Panc1 (cell line): Measurements from ENCODE around the gene CRELD2. TPM values are rescaled to one million over a fixed set of nuclear protein-coding genes. Genes with fewer than 3 reads are reported as not detected.

ENCODE experiments used
- ATAC-seq: fragments of 200-7000 bp; cut with Tn5 transposase; 2 replicates; pipeline ENCODE4 v1.9.1; 2020; ENCODE audit warnings: mild to moderate bottlenecking, moderate library complexity
- BruUV-seq: library from RNA; stranded (reverse); fragments of 400-500 nt; replicated peaks from 2 replicates; lab custom pipeline; 2021; lab: Mats Ljungman, UMichigan
- CTCF ChIA-PET: fragments of 300-600 bp; sonication (Branson Sonifier 250); formaldehyde crosslinking; loops from one replicate; lab custom pipeline; 2022; ENCODE audit warnings: antibody characterized with exemption; lab: Charles Lee
- POLR2A ChIA-PET: fragments of 300-600 bp; sonication (Branson Sonifier 250); formaldehyde crosslinking; loops from one replicate; lab custom pipeline; 2022; ENCODE audit warnings: antibody characterized with exemption; lab: Charles Lee
- DNase-seq: peaks from one replicate; pipeline ENCODE4 v3.0.0-alpha.2; 2010; ENCODE audit warnings: low read depth, low spot score
- H3K27ac ChIP-seq: 2 replicates; pipeline ENCODE4 v1.5.1; 2011; ENCODE audit warnings: mild to moderate bottlenecking, low read length, inconsistent platforms
- H3K27me3 ChIP-seq: fragments of 200-500 bp; sonication (Bioruptor generic); 2 replicates; pipeline ENCODE4 v1.6.0; 2014; ENCODE audit warnings: low read length, inconsistent platforms; ENCODE audit not compliant: control insufficient read depth, insufficient read depth
- H3K36me3 ChIP-seq: fragments of 200-500 bp; sonication (Bioruptor generic); 2 replicates; pipeline ENCODE4 v1.5.1; 2014; ENCODE audit warnings: inconsistent platforms, mild to moderate bottlenecking, low read length, moderate library complexity; ENCODE audit not compliant: control insufficient read depth, insufficient read depth
- H3K4me1 ChIP-seq: 2 replicates; pipeline ENCODE4 v1.5.1; 2011; ENCODE audit warnings: inconsistent platforms, mild to moderate bottlenecking, low read length, moderate library complexity; ENCODE audit not compliant: control insufficient read depth, insufficient read depth
- H3K4me3 ChIP-seq, 2 experiments: 2 replicates each; pipeline ENCODE4 v1.5.1; 2011 to 2012; ENCODE audit warnings: low read depth in 2 of 2, low read length in 2 of 2, mild to moderate bottlenecking in 2 of 2, inconsistent platforms in 1 of 2, moderate library complexity in 1 of 2
- H3K9me3 ChIP-seq: fragments of 200-500 bp; sonication (Bioruptor generic); 2 replicates; pipeline ENCODE4 v1.5.1; 2014; ENCODE audit warnings: low read depth, mild to moderate bottlenecking, inconsistent platforms, low read length, moderate library complexity; ENCODE audit not compliant: control insufficient read depth, insufficient read depth
- CTCF ChIP-seq: fragments of 450-650 bp; IDR thresholded peaks from 2 replicates; pipeline ENCODE4 v1.5.1; 2017; ENCODE audit warnings: mild to moderate bottlenecking
- POLR2AphosphoS5 ChIP-seq: IDR thresholded peaks from 2 replicates; pipeline ENCODE4 v1.6.1; 2012; ENCODE audit warnings: mild to moderate bottlenecking, low read depth, low read length, moderate library complexity
- REST ChIP-seq, 2 experiments: IDR thresholded peaks; 2 replicates each; pipeline ENCODE4 v1.6.1; 2011 to 2012; ENCODE audit warnings: low read depth in 2 of 2, control low read depth in 1 of 2, low read length in 1 of 2, mild to moderate bottlenecking in 1 of 2, moderate library complexity in 1 of 2; ENCODE audit not compliant: insufficient read depth in 1 of 2
- SIN3A ChIP-seq: IDR thresholded peaks from 2 replicates; pipeline ENCODE4 v1.6.1; 2012; ENCODE audit warnings: low read depth, mild to moderate bottlenecking, low read length, moderate library complexity, borderline replicate concordance; ENCODE audit not compliant: insufficient read depth
- TCF7L2 ChIP-seq: IDR thresholded peaks from 2 replicates; pipeline ENCODE4 v1.6.1; 2011; ENCODE audit warnings: mild to moderate bottlenecking, low read depth, low read length, inconsistent platforms
- in situ Hi-C: cut with HindIII; loops from 2 replicates; pipeline ENCODE4 v1.10.0; 2016; ENCODE audit warnings: low sequenced_read_pairs, low pct_unique_long_range_greater_than_20kb
- intact Hi-C: fragments of 100-400 bp; cut with micrococcal nuclease; formaldehyde crosslinking; loops from one replicate; pipeline ENCODE4 v1.10.0; 2022; ENCODE audit not compliant: unreplicated experiment
- total RNA-seq: library from RNA; stranded (reverse); gene quantifications from one replicate; pipeline ENCODE4 v1.2.1, GENCODE V29; 2021; ENCODE audit not compliant: unreplicated experiment

The CRELD2 gene
- total RNA-seq, 1 experiment from 2014 or later: 59.7 TPM

GRCh38 chr22:49956418-49956770 is 38.0 kb downstream of the CRELD2 start:
- CTCF ChIA-PET: no interaction called here
- intact Hi-C loops: no loop called here
- H3K27me3 ChIP-seq: no peaks in the 10 kb centered on the region
- in situ Hi-C loops: no loop called here
- H3K9me3 ChIP-seq: no peaks in the 10 kb centered on the region
- no peak overlapping the region for H3K4me3 ChIP-seq
- POLR2A ChIA-PET: no interaction called here
- DNase-seq (no peak), ATAC-seq (no peak)
- no TSS peak for BruUV-seq
- no peak overlapping the region for H3K27ac ChIP-seq
- H3K4me1 ChIP-seq: peaks cover 54% of the 10 kb centered on the region
- TF ChIP-seq SIN3A: no peak
- TF ChIP-seq REST (IDR thresholded peaks at IDR 0.05; ENCODE audit: insufficient read depth in 1 of 2, low read depth in 2 of 2, low read length in 1 of 2): no peak
- no peak for TF ChIP-seq POLR2AphosphoS5
- no peak for TF ChIP-seq CTCF
- no peak for TF ChIP-seq TCF7L2
- H3K36me3 ChIP-seq: no peaks in the 10 kb centered on the region; the same call in 1 of the 2 replicates

- no peaks in the 10 kb centered on the region for H3K27me3 ChIP-seq
- in situ Hi-C loops (no loop called here), intact Hi-C loops (no loop called here)
- H3K27ac ChIP-seq: no peak overlapping the region
- H3K4me3 ChIP-seq: no peak overlapping the region
- no TSS peak for BruUV-seq
- CTCF ChIA-PET: no interaction called here
- POLR2A ChIA-PET: interaction anchor here (0.5 kb wide), 1 partner anchor 21 kb away, joined by 9 read pairs; no protein-coding TSS in a partner anchor
- no peak for ATAC-seq
- peaks cover 46% of the 10 kb centered on the region for H3K4me1 ChIP-seq
- H3K9me3 ChIP-seq: no peaks in the 10 kb centered on the region
- DNase-seq: no peak
- H3K36me3 ChIP-seq: no peaks in the 10 kb centered on the region; the same call in 1 of the 2 replicates
- no peak for TF ChIP-seq POLR2AphosphoS5
- no peak for TF ChIP-seq REST (IDR thresholded peaks at IDR 0.05; ENCODE audit: insufficient read depth in 1 of 2, low read depth in 2 of 2, low read length in 1 of 2)
- TF ChIP-seq TCF7L2: no peak
- TF ChIP-seq CTCF: no peak
- no peak for TF ChIP-seq SIN3A
Measured at GRCh38 chr22:49956914-49957825, 38.7 kb downstream of the CRELD2 start.
